ENCODE data around the gene LHFPL6. TPM values are rescaled to one million over a fixed set of nuclear protein-coding genes. Genes with fewer than 3 reads are reported as not detected.

LHFPL6 gene
- total RNA-seq, 1 donor, result 45.2 TPM

DNA sequence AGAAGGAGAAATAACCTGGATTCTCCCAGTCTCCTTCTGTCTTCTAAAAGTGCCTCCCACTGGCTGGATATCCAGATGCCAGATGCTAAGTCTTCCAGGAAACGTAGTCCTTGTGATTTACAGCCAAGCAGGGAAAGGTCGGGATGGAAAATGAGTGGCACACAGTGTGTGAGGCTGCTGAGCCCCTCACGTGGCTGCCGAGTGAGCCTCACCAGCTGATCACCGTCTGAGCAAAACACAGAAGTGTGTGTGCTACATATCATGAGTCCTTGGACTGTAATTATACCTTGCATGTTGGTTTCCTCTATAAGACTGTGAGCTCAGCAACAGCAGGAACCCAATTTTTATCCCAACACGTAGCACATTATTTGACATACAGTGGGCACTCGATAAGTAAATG is 15.1 kb downstream of the LHFPL6 start:
- H3K4me3 ChIP-seq (ENCODE audit: low read depth, low read length), result no peak overlapping the region
- TF ChIP-seq, protein P1, sequence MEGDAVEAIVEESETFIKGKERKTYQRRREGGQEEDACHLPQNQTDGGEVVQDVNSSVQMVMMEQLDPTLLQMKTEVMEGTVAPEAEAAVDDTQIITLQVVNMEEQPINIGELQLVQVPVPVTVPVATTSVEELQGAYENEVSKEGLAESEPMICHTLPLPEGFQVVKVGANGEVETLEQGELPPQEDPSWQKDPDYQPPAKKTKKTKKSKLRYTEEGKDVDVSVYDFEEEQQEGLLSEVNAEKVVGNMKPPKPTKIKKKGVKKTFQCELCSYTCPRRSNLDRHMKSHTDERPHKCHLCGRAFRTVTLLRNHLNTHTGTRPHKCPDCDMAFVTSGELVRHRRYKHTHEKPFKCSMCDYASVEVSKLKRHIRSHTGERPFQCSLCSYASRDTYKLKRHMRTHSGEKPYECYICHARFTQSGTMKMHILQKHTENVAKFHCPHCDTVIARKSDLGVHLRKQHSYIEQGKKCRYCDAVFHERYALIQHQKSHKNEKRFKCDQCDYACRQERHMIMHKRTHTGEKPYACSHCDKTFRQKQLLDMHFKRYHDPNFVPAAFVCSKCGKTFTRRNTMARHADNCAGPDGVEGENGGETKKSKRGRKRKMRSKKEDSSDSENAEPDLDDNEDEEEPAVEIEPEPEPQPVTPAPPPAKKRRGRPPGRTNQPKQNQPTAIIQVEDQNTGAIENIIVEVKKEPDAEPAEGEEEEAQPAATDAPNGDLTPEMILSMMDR (IDR thresholded peaks at IDR 0.05; ENCODE audit: insufficient read depth, low read length), result no peak
- DNase-seq (ENCODE audit: low read depth), result no peak

- TF ChIP-seq, protein P1 (IDR thresholded peaks at IDR 0.05; ENCODE audit: insufficient read depth, low read length), result no peak
- no peak for DNase-seq (ENCODE audit: low read depth)
- no peak overlapping the region for H3K4me3 ChIP-seq (ENCODE audit: low read depth, low read length)
These were observed 15.9 kb downstream of the LHFPL6 start for GRCh38 chr13:39586958-39587605.

- TF ChIP-seq, protein P1 (IDR thresholded peaks at IDR 0.05; ENCODE audit: insufficient read depth, low read length), result no peak
- no peak overlapping the region for H3K4me3 ChIP-seq (ENCODE audit: low read depth, low read length)
- DNase-seq (ENCODE audit: low read depth), result no peak
These were observed 16.8 kb downstream of the LHFPL6 start for GRCh38 chr13:39586151-39586550.

GRCh38 chr13:39585219-39585618 is 17.8 kb downstream of the LHFPL6 start:
- TF ChIP-seq, protein P1 (IDR thresholded peaks at IDR 0.05; ENCODE audit: insufficient read depth, low read length), result no peak
- H3K4me3 ChIP-seq (ENCODE audit: low read depth, low read length), result no peak overlapping the region
- no peak for DNase-seq (ENCODE audit: low read depth)

GRCh38 chr13:39580881-39581575 is 22.0 kb downstream of the LHFPL6 start:
- no peak overlapping the region for H3K4me3 ChIP-seq (ENCODE audit: low read depth, low read length)
- DNase-seq (ENCODE audit: low read depth), result no peak
- TF ChIP-seq, protein P1 (IDR thresholded peaks at IDR 0.05; ENCODE audit: insufficient read depth, low read length), result no peak

GRCh38 chr13:39578821-39579291 is 24.1 kb downstream of the LHFPL6 start:
- DNase-seq (ENCODE audit: low read depth), result peak; percentile 21
- TF ChIP-seq, protein P1 (IDR thresholded peaks at IDR 0.05; ENCODE audit: insufficient read depth, low read length), result no peak
- no peak overlapping the region for H3K4me3 ChIP-seq (ENCODE audit: low read depth, low read length)
